MCF 10A (cell line): ENCODE results near the gene CCDC40. TPM values are rescaled to one million over a fixed set of nuclear protein-coding genes. Genes with fewer than 3 reads are reported as not detected.

ENCODE experiments used
- BruUV-seq: library from RNA; stranded (reverse); fragments of 400-500 nt; replicated peaks from 2 replicates; lab custom pipeline; 2021; lab: Mats Ljungman, UMichigan
- CTCF ChIA-PET: fragments of 300-600 bp; sonication (Branson Sonifier 250); formaldehyde crosslinking; extraction: SDS; loops from one replicate; lab custom pipeline; 2021; ENCODE audit warnings: antibody characterized with exemption, inconsistent platforms; lab: Yijun Ruan, JAX
- POLR2A ChIA-PET: fragments of 300-600, 350-650 bp; sonication (Branson Sonifier 250); formaldehyde crosslinking; extraction: SDS; loops from one replicate; lab custom pipeline; 2020; ENCODE audit warnings: antibody characterized with exemption, inconsistent platforms; lab: Yijun Ruan, JAX
- DNase-seq: peaks from one replicate; pipeline ENCODE4 v3.0.0-alpha.2; 2018; ENCODE audit not compliant: unreplicated experiment
- H3K27ac Mint-ChIP-seq: one replicate; pipeline ENCODE4 v1.8.0; 2022; ENCODE audit warnings: mild to moderate bottlenecking, low read depth, mixed read lengths; ENCODE audit not compliant: unreplicated experiment
- H3K27me3 Mint-ChIP-seq: one replicate; pipeline ENCODE4 v1.8.0; 2022; ENCODE audit warnings: mixed read lengths; ENCODE audit not compliant: insufficient read depth, unreplicated experiment
- H3K36me3 Mint-ChIP-seq: one replicate; pipeline ENCODE4 v1.8.0; 2022; ENCODE audit warnings: mild to moderate bottlenecking, moderate library complexity, mixed read lengths; ENCODE audit not compliant: insufficient read depth, unreplicated experiment
- H3K4me1 Mint-ChIP-seq: one replicate; pipeline ENCODE4 v1.8.0; 2022; ENCODE audit warnings: mixed read lengths; ENCODE audit not compliant: insufficient read depth, unreplicated experiment
- H3K4me3 Mint-ChIP-seq: one replicate; pipeline ENCODE4 v1.8.0; 2022; ENCODE audit warnings: mild to moderate bottlenecking, moderate library complexity, mixed read lengths; ENCODE audit not compliant: unreplicated experiment
- H3K9me3 Mint-ChIP-seq: one replicate; pipeline ENCODE4 v1.8.0; 2022; ENCODE audit warnings: mixed read lengths; ENCODE audit not compliant: unreplicated experiment
- CTCF ChIP-seq: fragments of 200-600 bp; IDR thresholded peaks from one replicate; pipeline ENCODE4 v1.8.0; 2022; ENCODE audit warnings: antibody characterized with exemption, mild to moderate bottlenecking; ENCODE audit not compliant: unreplicated experiment
- intact Hi-C: fragments of 100-400 bp; cut with micrococcal nuclease; formaldehyde crosslinking; loops from 2 replicates; pipeline ENCODE4 v1.14.1; 2022
- total RNA-seq: library from RNA; stranded (reverse); gene quantifications from 2 replicates; pipeline ENCODE4 v1.2.3, GENCODE V29; 2022

The CCDC40 gene
- total RNA-seq, 1 experiment from 2014 or later: 4.1 TPM

- TF ChIP-seq CTCF: no peak
- no peaks in the 10 kb centered on the region for H3K9me3 Mint-ChIP-seq
- H3K4me3 Mint-ChIP-seq: no peak overlapping the region
- ChIA-PET POLR2A (interaction anchor here (0.5 to 2.4 kb wide), 4 partner anchors 22 to 215 kb away, joined by 3 to 11 read pairs (median 6); no protein-coding TSS in a partner anchor), CTCF (interaction anchor here (0.5 to 5.1 kb wide), 22 partner anchors 9 to 1971 kb away, joined by 3 to 49 read pairs (median 4); partner anchors contain the start of gene ASPSCR1)
- no peaks in the 10 kb centered on the region for H3K27me3 Mint-ChIP-seq
- no TSS peak for BruUV-seq
- peaks cover 28% of the 10 kb centered on the region for H3K36me3 Mint-ChIP-seq
- DNase-seq: no peak
- peaks cover 7% of the 10 kb centered on the region for H3K4me1 Mint-ChIP-seq
- no peak overlapping the region for H3K27ac Mint-ChIP-seq
- intact Hi-C loops: no loop called here
Observed at GRCh38 chr17:80006811-80007752, 29.4 kb upstream of the CCDC40 start.

GRCh38 chr17:80007939-80008338 lies 28.5 kb upstream of the CCDC40 start:
- Mint-ChIP-seq H3K4me1 (peaks cover 7% of the 10 kb centered on the region), H3K27me3 (no peaks in the 10 kb centered on the region), H3K36me3 (peaks cover 34% of the 10 kb centered on the region), H3K9me3 (no peaks in the 10 kb centered on the region), H3K27ac (no peak overlapping the region), H3K4me3 (no peak overlapping the region)
- intact Hi-C loops: loop anchor here (1.0 to 2.0 kb wide), 3 partner anchors 27 to 245 kb away; partner anchors contain the start of gene TBC1D16
- no peak for TF ChIP-seq CTCF
- no peak for DNase-seq
- CTCF ChIA-PET: interaction anchor here (0.6 to 5.1 kb wide), 18 partner anchors 9 to 754 kb away, joined by 3 to 49 read pairs (median 5); no protein-coding TSS in a partner anchor
- no TSS peak for BruUV-seq
- POLR2A ChIA-PET: interaction anchor here (0.8 to 2.4 kb wide), 8 partner anchors 10 to 138 kb away, joined by 3 to 11 read pairs (median 5); no protein-coding TSS in a partner anchor

GRCh38 chr17:80008383-80008840 lies 28.0 kb upstream of the CCDC40 start:
- H3K36me3 Mint-ChIP-seq: peaks cover 38% of the 10 kb centered on the region
- POLR2A ChIA-PET: interaction anchor here (0.8 to 2.4 kb wide), 9 partner anchors 9 to 162 kb away, joined by 3 to 11 read pairs (median 5); no protein-coding TSS in a partner anchor

More at GRCh38 chr17:80008383-80008840, 28.0 kb upstream of the CCDC40 start:
- H3K27ac Mint-ChIP-seq: no peak overlapping the region
- H3K4me3 Mint-ChIP-seq: no peak overlapping the region
- H3K27me3 Mint-ChIP-seq: no peaks in the 10 kb centered on the region
- H3K9me3 Mint-ChIP-seq: no peaks in the 10 kb centered on the region
- CTCF ChIA-PET: interaction anchor here (0.6 to 5.1 kb wide), 24 partner anchors 9 to 837 kb away, joined by 3 to 49 read pairs (median 4); no protein-coding TSS in a partner anchor
- intact Hi-C loops: loop anchor here (1.0 to 2.0 kb wide), 3 partner anchors 27 to 244 kb away; partner anchors contain the start of gene TBC1D16
- DNase-seq: peak; percentile 81
- no TSS peak for BruUV-seq
- peak; percentile 93 for TF ChIP-seq CTCF
- H3K4me1 Mint-ChIP-seq: peaks cover 7% of the 10 kb centered on the region
